Measurements from ENCODE around the gene CDK14.

The CDK14 gene

DNA sequence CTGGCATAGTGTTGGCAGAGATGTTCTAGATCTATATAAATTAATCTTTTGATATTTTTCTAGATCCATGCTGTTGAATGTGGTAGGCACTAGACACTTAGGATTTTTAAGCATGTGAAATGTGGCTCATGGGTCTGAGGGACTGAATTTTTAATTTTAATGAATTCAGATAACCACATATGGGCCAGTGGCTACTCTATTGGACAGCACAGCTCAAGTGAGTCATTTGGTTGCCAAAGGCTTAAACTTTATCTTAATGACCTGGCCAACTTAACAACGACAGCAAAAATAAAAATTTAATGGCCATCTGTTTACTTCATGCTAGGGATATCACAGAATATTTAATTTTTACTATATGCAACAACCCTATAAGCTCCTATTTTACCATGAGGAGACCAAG lies 61.4 kb downstream of the CDK14 start:
- no peak for DNase-seq (ENCODE audit: low spot score)
- TF ChIP-seq CTCF (IDR thresholded peaks at IDR 0.05; ENCODE audit: extremely low read depth, insufficient read depth, missing control alignments): no peak
- in situ Hi-C loops (cut with MboI; ENCODE audit: low pct_unique_long_range_greater_than_20kb, low sequenced_read_pairs, unreplicated experiment): no loop called here

GRCh38 chr7:90660100-90660499 lies 64.0 kb downstream of the CDK14 start:
- DNase-seq (ENCODE audit: low spot score): no peak
- no peak for TF ChIP-seq CTCF (IDR thresholded peaks at IDR 0.05; ENCODE audit: extremely low read depth, insufficient read depth, missing control alignments)
- in situ Hi-C loops (cut with MboI; ENCODE audit: low pct_unique_long_range_greater_than_20kb, low sequenced_read_pairs, unreplicated experiment): no loop called here

- in situ Hi-C loops (cut with MboI; ENCODE audit: low pct_unique_long_range_greater_than_20kb, low sequenced_read_pairs, unreplicated experiment): no loop called here
- no peak for TF ChIP-seq CTCF (IDR thresholded peaks at IDR 0.05; ENCODE audit: extremely low read depth, insufficient read depth, missing control alignments)
Observed at GRCh38 chr7:90660819-90661218, 64.7 kb downstream of the CDK14 start.

GRCh38 chr7:90661290-90662151 lies 65.4 kb downstream of the CDK14 start:
- no peak for DNase-seq (ENCODE audit: low spot score)
- in situ Hi-C loops (cut with MboI; ENCODE audit: low pct_unique_long_range_greater_than_20kb, low sequenced_read_pairs, unreplicated experiment): no loop called here
- no peak for TF ChIP-seq CTCF (IDR thresholded peaks at IDR 0.05; ENCODE audit: extremely low read depth, insufficient read depth, missing control alignments)

More at GRCh38 chr7:90660819-90661218, 64.7 kb downstream of the CDK14 start:
- no peak for DNase-seq (ENCODE audit: low spot score)

DNA sequence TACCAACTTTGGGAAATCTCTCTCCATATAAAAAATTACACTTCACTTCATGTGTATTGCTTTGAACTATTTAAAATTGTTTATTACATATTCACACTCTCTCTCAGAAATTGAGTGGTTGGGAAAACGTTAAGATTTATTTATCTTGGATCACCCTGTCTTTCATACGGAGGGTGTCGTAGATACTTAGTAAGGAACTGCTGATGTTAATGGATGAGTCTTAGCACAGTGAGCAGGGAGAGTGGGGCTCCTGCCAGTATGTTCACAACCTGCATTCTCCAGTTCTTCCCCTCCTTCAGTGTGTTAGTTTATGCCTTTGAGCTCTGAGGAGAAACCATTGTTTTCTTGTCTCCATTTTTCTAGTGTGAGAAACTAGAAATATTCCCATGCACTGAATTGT lies 67.1 kb downstream of the CDK14 start:
- in situ Hi-C loops (cut with MboI; ENCODE audit: low pct_unique_long_range_greater_than_20kb, low sequenced_read_pairs, unreplicated experiment): no loop called here
- no peak for TF ChIP-seq CTCF (IDR thresholded peaks at IDR 0.05; ENCODE audit: extremely low read depth, insufficient read depth, missing control alignments)
- no peak for DNase-seq (ENCODE audit: low spot score)

GRCh38 chr7:90666186-90666585 lies 70.1 kb downstream of the CDK14 start:
- DNase-seq (ENCODE audit: low spot score): no peak
- TF ChIP-seq CTCF (IDR thresholded peaks at IDR 0.05; ENCODE audit: extremely low read depth, insufficient read depth, missing control alignments): no peak
- in situ Hi-C loops (cut with MboI; ENCODE audit: low pct_unique_long_range_greater_than_20kb, low sequenced_read_pairs, unreplicated experiment): no loop called here
